ENCODE measurements around the gene ELFN2.

DNA sequence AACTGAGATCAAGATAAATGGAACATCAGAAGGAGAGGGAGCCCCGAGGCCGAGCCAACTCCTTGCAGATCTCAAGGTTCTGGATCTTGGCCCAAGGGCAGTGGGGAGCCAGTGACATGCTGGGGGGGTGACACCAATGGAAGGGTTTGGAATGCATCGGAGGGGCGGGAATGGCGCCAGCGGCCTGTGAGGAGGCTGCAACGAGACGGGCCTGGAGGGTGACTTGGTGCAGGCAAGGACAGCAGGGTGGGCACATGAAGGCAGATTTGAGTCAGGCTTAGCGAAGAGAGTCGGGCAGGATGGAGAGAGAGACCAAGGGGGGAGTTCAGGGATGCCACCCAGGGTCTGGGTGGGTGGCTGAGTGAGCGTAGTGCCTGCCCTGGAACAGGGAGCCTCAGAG lies 23.2 kb downstream of the ELFN2 start:
- no peak for TF ChIP-seq POLR2AphosphoS5 (IDR thresholded peaks at IDR 0.05; ENCODE audit: low read depth, low read length)
- TF ChIP-seq, protein P1, sequence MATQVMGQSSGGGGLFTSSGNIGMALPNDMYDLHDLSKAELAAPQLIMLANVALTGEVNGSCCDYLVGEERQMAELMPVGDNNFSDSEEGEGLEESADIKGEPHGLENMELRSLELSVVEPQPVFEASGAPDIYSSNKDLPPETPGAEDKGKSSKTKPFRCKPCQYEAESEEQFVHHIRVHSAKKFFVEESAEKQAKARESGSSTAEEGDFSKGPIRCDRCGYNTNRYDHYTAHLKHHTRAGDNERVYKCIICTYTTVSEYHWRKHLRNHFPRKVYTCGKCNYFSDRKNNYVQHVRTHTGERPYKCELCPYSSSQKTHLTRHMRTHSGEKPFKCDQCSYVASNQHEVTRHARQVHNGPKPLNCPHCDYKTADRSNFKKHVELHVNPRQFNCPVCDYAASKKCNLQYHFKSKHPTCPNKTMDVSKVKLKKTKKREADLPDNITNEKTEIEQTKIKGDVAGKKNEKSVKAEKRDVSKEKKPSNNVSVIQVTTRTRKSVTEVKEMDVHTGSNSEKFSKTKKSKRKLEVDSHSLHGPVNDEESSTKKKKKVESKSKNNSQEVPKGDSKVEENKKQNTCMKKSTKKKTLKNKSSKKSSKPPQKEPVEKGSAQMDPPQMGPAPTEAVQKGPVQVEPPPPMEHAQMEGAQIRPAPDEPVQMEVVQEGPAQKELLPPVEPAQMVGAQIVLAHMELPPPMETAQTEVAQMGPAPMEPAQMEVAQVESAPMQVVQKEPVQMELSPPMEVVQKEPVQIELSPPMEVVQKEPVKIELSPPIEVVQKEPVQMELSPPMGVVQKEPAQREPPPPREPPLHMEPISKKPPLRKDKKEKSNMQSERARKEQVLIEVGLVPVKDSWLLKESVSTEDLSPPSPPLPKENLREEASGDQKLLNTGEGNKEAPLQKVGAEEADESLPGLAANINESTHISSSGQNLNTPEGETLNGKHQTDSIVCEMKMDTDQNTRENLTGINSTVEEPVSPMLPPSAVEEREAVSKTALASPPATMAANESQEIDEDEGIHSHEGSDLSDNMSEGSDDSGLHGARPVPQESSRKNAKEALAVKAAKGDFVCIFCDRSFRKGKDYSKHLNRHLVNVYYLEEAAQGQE (IDR thresholded peaks at IDR 0.05; ENCODE audit: insufficient read depth in 1 of 2, low read depth in 2 of 2, low read length in 2 of 2) = no peak
- TF ChIP-seq TAF1 (IDR thresholded peaks at IDR 0.05; ENCODE audit: borderline replicate concordance, insufficient read depth, low read length) = no peak
- no peak for TF ChIP-seq SIN3A (IDR thresholded peaks at IDR 0.05; ENCODE audit: borderline replicate concordance, insufficient read depth, low read length)

Data from PFSK-1 (cell line).